ENCODE data around the gene KSR1.
"Not testable (repeated sequence)": the region's sequence is repeated elsewhere in the genome, so short reads cannot be mapped to it uniquely, and the experiment has no call there.

KSR1 gene

GRCh38 chr17:27455914-27456680, at the start of gene KSR1:
KSR1 (plus strand) TSS chr17:27456448; CDS start chr17:27456644, 196 bp downstream.
- peak; percentile 97 for DNase-seq

GRCh38 chr17:27407916-27408864, 48.1 kb upstream of the KSR1 start:
- DNase-seq, result peak; percentile 27

GRCh38 chr17:27408891-27409290, 47.4 kb upstream of the KSR1 start:
- DNase-seq, result peak; percentile 21

GRCh38 chr17:27412158-27412557, 44.1 kb upstream of the KSR1 start:
- not testable (repeated sequence) for DNase-seq

GRCh38 chr17:27413315-27413714, 42.9 kb upstream of the KSR1 start:
- no peak for DNase-seq

GRCh38 chr17:27413792-27414191, 42.5 kb upstream of the KSR1 start:
- DNase-seq, result no peak

GRCh38 chr17:27414271-27414670, 42.0 kb upstream of the KSR1 start:
- no peak for DNase-seq

GRCh38 chr17:27414694-27415093, 41.6 kb upstream of the KSR1 start:
- DNase-seq, result no peak

GRCh38 chr17:27415120-27415795, 41.0 kb upstream of the KSR1 start:
- DNase-seq, result no peak

- no peak for DNase-seq
These were observed 38.5 kb upstream of the KSR1 start for GRCh38 chr17:27417596-27418365.

- DNase-seq, result no peak
These were observed 38.0 kb upstream of the KSR1 start for GRCh38 chr17:27418366-27418615.

GRCh38 chr17:27419156-27419555, 37.1 kb upstream of the KSR1 start:
- no peak for DNase-seq

GRCh38 chr17:27420211-27420950, 35.9 kb upstream of the KSR1 start:
- DNase-seq, result no peak

GRCh38 chr17:27421111-27421510, 35.1 kb upstream of the KSR1 start:
- no peak for DNase-seq

- not testable (repeated sequence) for DNase-seq
These were observed 34.6 kb upstream of the KSR1 start for GRCh38 chr17:27421626-27422025.

GRCh38 chr17:27422601-27423000, 33.6 kb upstream of the KSR1 start:
- no peak for DNase-seq

GRCh38 chr17:27423651-27424050, 32.6 kb upstream of the KSR1 start:
- DNase-seq, result no peak

GRCh38 chr17:27424516-27424915, 31.7 kb upstream of the KSR1 start:
- DNase-seq, result no peak

- DNase-seq, result no peak
These were observed 31.3 kb upstream of the KSR1 start for GRCh38 chr17:27424941-27425340.

GRCh38 chr17:27425571-27425970, 30.7 kb upstream of the KSR1 start:
- not testable (repeated sequence) for DNase-seq

- no peak for DNase-seq
These were observed 30.3 kb upstream of the KSR1 start for GRCh38 chr17:27425991-27426390.

GRCh38 chr17:27426471-27426870, 29.8 kb upstream of the KSR1 start:
- not testable (repeated sequence) for DNase-seq

Measured in DMS53 (cell line).